HG03354 (cell line): Measurements from ENCODE around the gene USP6NL.

Experiments used
- ATAC-seq: cut with Tn5 transposase; IDR thresholded peaks from one replicate; pipeline ENCODE4 v1.9.1; 2021; ENCODE audit warnings: mild to moderate bottlenecking; ENCODE audit not compliant: unreplicated experiment, poor library complexity, severe bottlenecking

The USP6NL gene

GRCh38 chr10:11598712-11599397, 12.6 kb downstream of the USP6NL start:
- ATAC-seq: no peak

- ATAC-seq: no peak
Measured at GRCh38 chr10:11597470-11597869, 14.0 kb downstream of the USP6NL start.

GRCh38 chr10:11595395-11595692, 16.1 kb downstream of the USP6NL start:
- no peak for ATAC-seq

GRCh38 chr10:11594589-11595394, 16.7 kb downstream of the USP6NL start:
- ATAC-seq: no peak

- ATAC-seq: no peak
Measured at GRCh38 chr10:11593612-11594011, 17.8 kb downstream of the USP6NL start.

GRCh38 chr10:11589738-11590137, 21.7 kb downstream of the USP6NL start:
- ATAC-seq: no peak

GRCh38 chr10:11588873-11589574, 22.4 kb downstream of the USP6NL start:
- no peak for ATAC-seq

GRCh38 chr10:11587722-11588259, 23.7 kb downstream of the USP6NL start:
- no peak for ATAC-seq

GRCh38 chr10:11586170-11586569, 25.3 kb downstream of the USP6NL start:
- ATAC-seq: no peak

GRCh38 chr10:11581213-11581612, 30.2 kb downstream of the USP6NL start:
- no peak for ATAC-seq

- ATAC-seq: no peak
Measured at GRCh38 chr10:11579885-11580284, 31.6 kb downstream of the USP6NL start.

GRCh38 chr10:11578802-11579255, 32.6 kb downstream of the USP6NL start:
- peak; percentile 75 for ATAC-seq

- ATAC-seq: no peak
Measured at GRCh38 chr10:11576092-11576809, 35.2 kb downstream of the USP6NL start.

- ATAC-seq: peak; percentile 78
Measured at GRCh38 chr10:11573497-11573896, 38.0 kb downstream of the USP6NL start.

GRCh38 chr10:11570751-11571150, 40.7 kb downstream of the USP6NL start:
- no peak for ATAC-seq

GRCh38 chr10:11569471-11569870, 42.0 kb downstream of the USP6NL start:
- ATAC-seq: no peak

- ATAC-seq: no peak
Measured at GRCh38 chr10:11568578-11568977, 42.9 kb downstream of the USP6NL start.

GRCh38 chr10:11564741-11565140, 46.7 kb downstream of the USP6NL start:
- no peak for ATAC-seq

GRCh38 chr10:11563936-11564335, 47.5 kb downstream of the USP6NL start:
- ATAC-seq: no peak

- no peak for ATAC-seq
Measured at GRCh38 chr10:11562888-11563287, 48.6 kb downstream of the USP6NL start.
